Transverse colon (tissue), 3 donors: ENCODE results near the gene BNC1.

Experiments used
- CTCF ChIP-seq, 5 experiments: fragments of 200-600 bp in 3 of 5; fragments of 450-650 bp in 2 of 5; sonication (generic) in 3 of 5; IDR thresholded peaks; 1 replicate in 2 of 5; 2 replicates in 3 of 5; pipeline ENCODE4 v1.5.1; 2016 to 2017; ENCODE audit warnings: antibody characterized with exemption in 5 of 5, inconsistent platforms in 3 of 5, mild to moderate bottlenecking in 2 of 5, moderate library complexity in 1 of 5
- POLR2A ChIP-seq: fragments of 450-650 bp; IDR thresholded peaks from one replicate; pipeline ENCODE4 v1.6.1; 2016; ENCODE audit warnings: antibody characterized with exemption, mild to moderate bottlenecking, moderate library complexity

GRCh38 chr15:83303535-83303934 is 19.1 kb upstream of the BNC1 start:
- no peak for TF ChIP-seq POLR2A
- no peak for TF ChIP-seq CTCF (IDR thresholded peaks at IDR 0.05)
